Measurements from ENCODE around the gene KCTD15. TPM values are rescaled to one million over a fixed set of nuclear protein-coding genes. Genes with fewer than 3 reads are reported as not detected.
A peak's percentile ranks its signal among the peaks of the same experiment; 100 is the strongest.

The KCTD15 gene
- polyA plus RNA-seq, 3 donors, result 1.6 to 43.2 (median 2.1) TPM

- Mint-ChIP-seq H3K4me1 (peaks cover 3% of the 10 kb centered on the region), H3K36me3 (no peaks in the 10 kb centered on the region), H3K27me3 (ENCODE audit: low read depth in 3 of 3) (peaks cover 15 to 20% (median 19%) of the 10 kb centered on the region in 3 donors), H3K4me3 (no peak overlapping the region), H3K27ac (no peak overlapping the region), H3K9me3 (peaks cover 0 to 5% (median 3%) of the 10 kb centered on the region in 7 donors)
- intact Hi-C loops (cut with micrococcal nuclease), result loop anchor here (1.0 to 10.0 kb wide), 6 partner anchors 220 to 653 kb away; no protein-coding TSS in a partner anchor
- no peaks in the 10 kb centered on the region for H4K20me1 ChIP-seq (ENCODE audit: insufficient read depth, low read length)
- H3K9me3 ChIP-seq (replicated peaks in 1 of 2; ENCODE audit: control insufficient read depth in 1 of 2, insufficient read depth in 1 of 2, low read length in 2 of 2), result no peaks in the 10 kb centered on the region
- H2AFZ ChIP-seq (ENCODE audit: insufficient read depth, low read depth, low read length, poor library complexity, severe bottlenecking), result no peak overlapping the region
- no peak overlapping the region for H3K9ac ChIP-seq (ENCODE audit: insufficient read depth, low read length, poor library complexity, severe bottlenecking)
- no peak overlapping the region for H3K27ac ChIP-seq (ENCODE audit: low read depth in 1 of 2, low read length in 2 of 2)
- 56% methylated on average over 15 of the region's 17 CpGs for WGBS (ENCODE audit: insufficient coverage)
- H3K36me3 ChIP-seq (replicated peaks in 1 of 2; ENCODE audit: control insufficient read depth in 1 of 2, insufficient read depth in 2 of 2, low read length in 2 of 2), result no peaks in the 10 kb centered on the region
- no peak overlapping the region for H3K4me3 ChIP-seq (replicated peaks in 1 of 3; ENCODE audit: low read depth in 2 of 3, low read length in 3 of 3)
- no peaks in the 10 kb centered on the region for H3K79me2 ChIP-seq (ENCODE audit: insufficient read depth, low read length)
- DNase-seq, result no peak
- TF ChIP-seq, protein P1, sequence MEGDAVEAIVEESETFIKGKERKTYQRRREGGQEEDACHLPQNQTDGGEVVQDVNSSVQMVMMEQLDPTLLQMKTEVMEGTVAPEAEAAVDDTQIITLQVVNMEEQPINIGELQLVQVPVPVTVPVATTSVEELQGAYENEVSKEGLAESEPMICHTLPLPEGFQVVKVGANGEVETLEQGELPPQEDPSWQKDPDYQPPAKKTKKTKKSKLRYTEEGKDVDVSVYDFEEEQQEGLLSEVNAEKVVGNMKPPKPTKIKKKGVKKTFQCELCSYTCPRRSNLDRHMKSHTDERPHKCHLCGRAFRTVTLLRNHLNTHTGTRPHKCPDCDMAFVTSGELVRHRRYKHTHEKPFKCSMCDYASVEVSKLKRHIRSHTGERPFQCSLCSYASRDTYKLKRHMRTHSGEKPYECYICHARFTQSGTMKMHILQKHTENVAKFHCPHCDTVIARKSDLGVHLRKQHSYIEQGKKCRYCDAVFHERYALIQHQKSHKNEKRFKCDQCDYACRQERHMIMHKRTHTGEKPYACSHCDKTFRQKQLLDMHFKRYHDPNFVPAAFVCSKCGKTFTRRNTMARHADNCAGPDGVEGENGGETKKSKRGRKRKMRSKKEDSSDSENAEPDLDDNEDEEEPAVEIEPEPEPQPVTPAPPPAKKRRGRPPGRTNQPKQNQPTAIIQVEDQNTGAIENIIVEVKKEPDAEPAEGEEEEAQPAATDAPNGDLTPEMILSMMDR (IDR thresholded peaks at IDR 0.05), result no peak
- H3K4me1 ChIP-seq (ENCODE audit: control insufficient read depth in 1 of 2, insufficient read depth in 2 of 2, low read length in 2 of 2), result no peaks in the 10 kb centered on the region
- H3K27me3 ChIP-seq (ENCODE audit: control insufficient read depth in 2 of 2, insufficient read depth in 2 of 2, low read length in 2 of 2), result peaks cover 0 to 11% of the 10 kb centered on the region in 2 donors
- H3K4me2 ChIP-seq (replicated peaks; ENCODE audit: extremely low read depth, low read length, poor library complexity, severe bottlenecking), result no peak overlapping the region
These were observed 18.9 kb upstream of the KCTD15 start for GRCh38 chr19:33777753-33778088.

- no peak overlapping the region for H3K27ac ChIP-seq (ENCODE audit: low read depth in 1 of 2, low read length in 2 of 2)
- peak overlapping the region in 1 of 2 donors; percentile 72 for H3K4me3 Mint-ChIP-seq
- H3K27ac Mint-ChIP-seq, result no peak overlapping the region
- no peaks in the 10 kb centered on the region for H3K36me3 Mint-ChIP-seq
- intact Hi-C loops (cut with micrococcal nuclease), result loop anchor here (1.0 to 10.0 kb wide), 6 partner anchors 219 to 653 kb away; no protein-coding TSS in a partner anchor
- no peaks in the 10 kb centered on the region for H3K36me3 ChIP-seq (replicated peaks in 1 of 2; ENCODE audit: control insufficient read depth in 1 of 2, insufficient read depth in 2 of 2, low read length in 2 of 2)
- DNase-seq, result peak; percentile 79 to 80 (median 80)
- H3K4me1 ChIP-seq (ENCODE audit: control insufficient read depth in 1 of 2, insufficient read depth in 2 of 2, low read length in 2 of 2), result no peaks in the 10 kb centered on the region
- H3K27me3 ChIP-seq (ENCODE audit: control insufficient read depth in 2 of 2, insufficient read depth in 2 of 2, low read length in 2 of 2), result peaks cover 0 to 11% of the 10 kb centered on the region in 2 donors
- H4K20me1 ChIP-seq (ENCODE audit: insufficient read depth, low read length), result no peaks in the 10 kb centered on the region
- 26% methylated on average over 41 of the region's 49 CpGs for WGBS (ENCODE audit: insufficient coverage)
- H3K79me2 ChIP-seq (ENCODE audit: insufficient read depth, low read length), result no peaks in the 10 kb centered on the region
- peak overlapping the region; percentile 37 for H3K4me2 ChIP-seq (replicated peaks; ENCODE audit: extremely low read depth, low read length, poor library complexity, severe bottlenecking)
- H3K9me3 ChIP-seq (replicated peaks in 1 of 2; ENCODE audit: control insufficient read depth in 1 of 2, insufficient read depth in 1 of 2, low read length in 2 of 2), result no peaks in the 10 kb centered on the region
- peaks cover 3% of the 10 kb centered on the region for H3K4me1 Mint-ChIP-seq
- no peak overlapping the region for H3K9ac ChIP-seq (ENCODE audit: insufficient read depth, low read length, poor library complexity, severe bottlenecking)
- H3K27me3 Mint-ChIP-seq (ENCODE audit: low read depth in 3 of 3), result peaks cover 18 to 20% (median 19%) of the 10 kb centered on the region in 3 donors
- no peak overlapping the region for H3K4me3 ChIP-seq (replicated peaks in 1 of 3; ENCODE audit: low read depth in 2 of 3, low read length in 3 of 3)
- TF ChIP-seq, protein P1 (IDR thresholded peaks at IDR 0.05), result peak; percentile 100
- peaks cover 0 to 5% (median 3%) of the 10 kb centered on the region in 7 donors for H3K9me3 Mint-ChIP-seq
- peak overlapping the region; percentile 61 for H2AFZ ChIP-seq (ENCODE audit: insufficient read depth, low read depth, low read length, poor library complexity, severe bottlenecking)
These were observed 18.4 kb upstream of the KCTD15 start for GRCh38 chr19:33778089-33778791.
